Measurements from ENCODE around the gene HGFAC. TPM values are rescaled to one million over a fixed set of nuclear protein-coding genes. Genes with fewer than 3 reads are reported as not detected.
"Not testable (repeated sequence)": the region's sequence is repeated elsewhere in the genome, so short reads cannot be mapped to it uniquely, and the experiment has no call there.

HGFAC gene
- total RNA-seq, 1 donor from 2014 or later, result not detected

DNA sequence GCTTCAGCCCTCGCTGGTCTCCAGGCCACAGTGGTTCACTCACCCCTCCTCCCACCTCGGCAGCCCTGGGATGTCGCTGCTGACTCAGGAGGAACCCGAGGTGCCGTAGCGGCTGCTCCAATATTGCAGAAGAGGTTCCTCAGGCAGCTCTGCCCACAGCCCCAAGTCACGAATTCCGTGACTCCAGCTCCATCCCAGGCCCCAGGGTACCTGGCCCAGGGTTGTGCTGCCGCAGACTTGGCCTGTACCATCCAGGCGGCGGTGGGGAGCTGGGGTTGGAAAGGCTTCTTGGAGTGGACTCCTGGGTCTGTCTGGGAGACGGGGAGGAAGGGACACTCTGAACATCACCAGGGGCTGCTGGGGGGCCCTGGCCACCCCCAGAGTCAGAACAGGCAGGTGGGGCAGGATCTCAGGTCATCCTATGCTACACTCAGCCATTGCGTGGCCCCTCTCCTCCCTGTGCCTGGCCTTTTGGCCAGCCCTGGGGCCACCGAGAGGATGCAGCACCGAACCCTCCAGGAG is 728 bp upstream of the HGFAC start:
- no peak for DNase-seq (ENCODE audit: low read depth, low spot score)

DNA sequence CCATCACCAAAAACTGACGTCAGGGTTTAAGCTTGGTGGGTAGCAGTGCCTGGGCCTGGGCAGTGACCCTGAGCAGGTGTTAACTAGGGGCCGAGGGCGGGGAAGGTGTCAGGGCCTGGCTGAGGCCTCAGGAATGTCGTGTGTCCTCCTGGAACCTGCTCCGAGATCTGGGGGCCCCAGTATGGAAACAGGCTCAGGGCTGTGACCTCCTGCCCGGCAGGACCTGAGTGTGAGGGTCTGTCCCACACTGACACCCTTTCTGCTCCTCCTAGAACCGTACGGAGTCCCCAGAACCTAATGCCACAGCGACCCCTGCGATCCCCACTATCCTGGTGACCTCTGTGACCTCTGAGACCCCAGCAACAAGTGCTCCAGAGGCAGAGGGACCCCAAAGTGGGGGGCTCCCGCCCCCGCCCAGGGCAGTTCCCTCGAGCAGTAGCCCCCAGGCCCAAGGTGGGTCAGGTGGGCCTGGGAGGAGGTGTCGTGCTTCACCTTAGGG is 741 bp downstream of the HGFAC start:
- DNase-seq (ENCODE audit: low read depth, low spot score), result no peak

DNA sequence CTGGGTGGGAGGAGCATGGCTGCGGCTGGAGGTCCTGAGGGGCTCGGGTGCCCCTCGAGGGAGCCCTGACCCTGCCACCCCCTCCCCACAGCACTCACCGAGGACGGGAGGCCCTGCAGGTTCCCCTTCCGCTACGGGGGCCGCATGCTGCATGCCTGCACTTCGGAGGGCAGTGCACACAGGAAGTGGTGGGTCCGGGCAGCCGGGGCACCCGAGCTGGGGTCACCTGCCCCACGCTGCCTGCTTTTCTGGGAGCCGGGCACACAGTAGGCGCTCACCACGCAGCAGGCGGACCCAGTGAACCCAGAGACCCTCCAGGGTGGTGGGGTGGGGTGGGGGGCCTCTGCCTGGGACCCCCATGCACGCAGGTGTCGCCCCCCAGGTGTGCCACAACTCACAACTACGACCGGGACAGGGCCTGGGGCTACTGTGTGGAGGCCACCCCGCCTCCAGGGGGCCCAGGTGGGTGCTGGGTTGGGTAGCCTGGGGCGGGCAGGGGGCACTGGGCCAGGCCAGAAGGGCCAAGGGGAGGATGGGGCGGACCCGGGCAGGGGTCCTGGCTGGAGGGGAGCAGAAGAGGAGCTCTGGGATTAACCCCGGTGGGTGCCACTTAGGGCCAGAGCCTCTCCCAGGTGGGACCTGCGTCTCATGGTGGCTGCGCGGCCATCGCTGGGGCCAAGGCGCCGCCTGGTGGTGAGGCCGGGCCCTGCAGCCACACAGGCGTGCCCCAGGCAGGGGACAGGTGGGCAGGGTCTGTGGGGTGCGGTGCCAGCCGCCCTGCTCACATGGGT is 1.4 kb downstream of the HGFAC start:
- no peak for DNase-seq (ENCODE audit: low read depth, low spot score)

DNA sequence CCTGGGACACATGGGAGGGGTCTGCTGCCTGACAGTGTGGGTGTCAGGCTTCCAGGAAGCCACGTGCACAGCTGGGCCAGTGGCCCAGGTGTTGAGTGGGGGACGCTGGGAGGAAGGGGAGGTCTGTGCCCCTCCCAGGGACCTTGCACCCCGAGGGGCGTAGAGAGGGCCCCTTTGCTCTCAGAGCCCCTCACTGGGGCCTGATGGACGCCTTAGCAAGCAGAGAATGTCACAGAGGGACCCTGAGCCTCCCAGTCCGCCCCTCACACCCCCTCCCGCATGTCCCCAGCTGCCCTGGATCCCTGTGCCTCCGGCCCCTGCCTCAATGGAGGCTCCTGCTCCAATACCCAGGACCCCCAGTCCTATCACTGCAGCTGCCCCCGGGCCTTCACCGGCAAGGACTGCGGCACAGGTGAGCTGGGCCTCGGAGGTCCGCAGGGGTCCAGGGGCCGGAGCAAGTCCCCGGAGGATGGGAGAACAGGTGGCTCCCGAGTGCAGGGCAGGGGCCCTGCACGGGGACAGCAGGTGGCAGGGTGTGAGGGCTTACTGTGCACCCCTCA is 2.1 kb downstream of the HGFAC start:
- DNase-seq (ENCODE audit: low read depth, low spot score), result no peak

DNA sequence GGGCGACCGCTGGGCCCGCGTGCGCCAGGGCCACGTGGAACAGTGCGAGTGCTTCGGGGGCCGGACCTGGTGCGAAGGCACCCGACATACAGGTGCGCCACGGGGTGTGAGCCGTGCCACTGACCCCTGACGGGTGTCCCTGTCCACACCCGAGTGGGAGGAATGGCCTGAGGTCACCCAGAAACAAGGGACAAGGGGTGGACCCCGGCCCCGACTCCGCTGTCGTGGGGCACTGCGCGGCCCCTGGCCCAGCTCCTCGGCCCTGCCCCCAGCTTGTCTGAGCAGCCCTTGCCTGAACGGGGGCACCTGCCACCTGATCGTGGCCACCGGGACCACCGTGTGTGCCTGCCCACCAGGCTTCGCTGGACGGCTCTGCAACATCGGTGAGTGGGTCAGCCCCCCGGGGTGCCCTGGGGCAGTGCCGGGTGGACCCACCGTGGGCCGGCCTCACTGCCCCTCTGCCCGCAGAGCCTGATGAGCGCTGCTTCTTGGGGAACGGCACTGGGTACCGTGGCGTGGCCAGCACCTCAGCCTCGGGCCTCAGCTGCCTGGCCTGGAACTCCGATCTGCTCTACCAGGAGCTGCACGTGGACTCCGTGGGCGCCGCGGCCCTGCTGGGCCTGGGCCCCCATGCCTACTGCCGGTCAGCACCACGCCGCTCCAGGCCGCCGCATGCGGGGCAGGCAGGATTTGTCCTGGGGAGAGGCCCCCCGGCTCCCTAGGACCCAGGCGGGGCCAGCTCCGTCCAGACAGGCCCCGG is 2.8 kb downstream of the HGFAC start:
- DNase-seq (ENCODE audit: low read depth, low spot score), result no peak

DNA sequence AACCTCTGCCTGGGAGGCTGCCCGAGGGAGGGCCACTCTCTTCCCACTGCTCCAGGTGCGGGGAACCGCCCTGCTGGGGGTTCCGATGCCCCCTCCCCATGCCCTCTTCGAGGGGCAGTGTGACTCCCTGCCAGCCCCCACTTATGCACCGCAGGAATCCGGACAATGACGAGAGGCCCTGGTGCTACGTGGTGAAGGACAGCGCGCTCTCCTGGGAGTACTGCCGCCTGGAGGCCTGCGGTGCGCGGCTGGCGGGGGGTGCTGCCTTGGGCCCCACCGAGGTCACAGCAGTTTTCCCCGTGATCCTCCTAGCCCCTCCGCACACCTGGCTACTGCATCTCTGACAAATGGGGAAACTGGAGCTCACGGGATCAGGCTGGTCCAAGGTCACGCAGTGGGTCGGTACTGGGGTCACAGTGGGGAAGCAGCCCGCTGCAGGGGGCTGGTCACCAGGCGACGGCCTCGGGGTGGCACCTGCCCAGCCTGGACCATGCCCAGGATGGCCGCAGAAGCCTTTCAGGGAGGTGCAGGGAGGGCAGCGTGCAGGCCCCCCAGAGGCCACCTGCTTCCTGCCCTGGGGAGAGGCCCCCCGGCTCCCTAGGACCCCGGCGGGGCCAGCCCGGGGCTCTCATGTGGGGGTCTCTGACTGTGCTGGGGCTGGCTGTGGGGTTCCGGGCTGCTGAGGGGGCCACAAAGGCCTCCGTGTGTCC is 3.5 kb downstream of the HGFAC start:
- no peak for DNase-seq (ENCODE audit: low read depth, low spot score)

- DNase-seq (ENCODE audit: low read depth, low spot score), result no peak
Observed at GRCh38 chr4:3445829-3446545, 4.2 kb downstream of the HGFAC start.

DNA sequence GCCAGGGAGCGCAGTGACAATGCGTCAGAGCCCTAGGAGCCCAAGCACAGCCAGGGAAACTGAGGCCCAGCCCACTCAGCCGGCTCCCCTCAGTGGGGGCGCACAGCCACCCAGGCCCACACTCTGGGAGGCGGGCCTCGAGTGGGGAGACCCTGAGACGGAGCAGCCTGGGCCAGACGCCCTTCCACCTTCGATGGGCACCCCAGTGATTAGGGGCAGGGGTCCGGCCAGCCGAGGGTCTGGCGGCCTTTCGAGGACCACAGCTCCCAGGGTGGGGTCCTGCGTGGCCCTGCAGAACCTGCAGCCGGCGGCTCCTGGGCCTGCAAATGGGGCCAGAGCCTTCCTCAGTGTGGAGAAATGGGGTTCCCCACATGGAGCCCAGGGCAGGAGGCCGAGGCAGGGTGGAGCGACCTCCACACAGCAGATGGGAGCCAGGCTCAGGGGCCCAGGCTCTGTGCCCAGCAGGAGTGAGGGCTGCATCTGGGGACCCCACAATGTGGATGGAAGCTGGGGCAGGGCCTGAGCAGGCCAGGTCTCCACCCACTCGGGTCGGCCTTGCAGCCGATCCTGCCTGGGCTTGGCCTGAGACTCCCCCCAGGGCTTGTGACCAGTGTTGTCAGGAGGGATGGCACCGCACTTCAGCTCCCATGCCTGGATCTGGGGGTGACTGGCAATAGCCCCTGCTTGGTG is 5.0 kb downstream of the HGFAC start:
- no peak for DNase-seq (ENCODE audit: low read depth, low spot score)

GRCh38 chr4:3447431-3448395 is 5.9 kb downstream of the HGFAC start:
- no peak for DNase-seq (ENCODE audit: low read depth, low spot score)

GRCh38 chr4:3449047-3449573 is 7.3 kb downstream of the HGFAC start:
- no peak for DNase-seq (ENCODE audit: low read depth, low spot score)

DNA sequence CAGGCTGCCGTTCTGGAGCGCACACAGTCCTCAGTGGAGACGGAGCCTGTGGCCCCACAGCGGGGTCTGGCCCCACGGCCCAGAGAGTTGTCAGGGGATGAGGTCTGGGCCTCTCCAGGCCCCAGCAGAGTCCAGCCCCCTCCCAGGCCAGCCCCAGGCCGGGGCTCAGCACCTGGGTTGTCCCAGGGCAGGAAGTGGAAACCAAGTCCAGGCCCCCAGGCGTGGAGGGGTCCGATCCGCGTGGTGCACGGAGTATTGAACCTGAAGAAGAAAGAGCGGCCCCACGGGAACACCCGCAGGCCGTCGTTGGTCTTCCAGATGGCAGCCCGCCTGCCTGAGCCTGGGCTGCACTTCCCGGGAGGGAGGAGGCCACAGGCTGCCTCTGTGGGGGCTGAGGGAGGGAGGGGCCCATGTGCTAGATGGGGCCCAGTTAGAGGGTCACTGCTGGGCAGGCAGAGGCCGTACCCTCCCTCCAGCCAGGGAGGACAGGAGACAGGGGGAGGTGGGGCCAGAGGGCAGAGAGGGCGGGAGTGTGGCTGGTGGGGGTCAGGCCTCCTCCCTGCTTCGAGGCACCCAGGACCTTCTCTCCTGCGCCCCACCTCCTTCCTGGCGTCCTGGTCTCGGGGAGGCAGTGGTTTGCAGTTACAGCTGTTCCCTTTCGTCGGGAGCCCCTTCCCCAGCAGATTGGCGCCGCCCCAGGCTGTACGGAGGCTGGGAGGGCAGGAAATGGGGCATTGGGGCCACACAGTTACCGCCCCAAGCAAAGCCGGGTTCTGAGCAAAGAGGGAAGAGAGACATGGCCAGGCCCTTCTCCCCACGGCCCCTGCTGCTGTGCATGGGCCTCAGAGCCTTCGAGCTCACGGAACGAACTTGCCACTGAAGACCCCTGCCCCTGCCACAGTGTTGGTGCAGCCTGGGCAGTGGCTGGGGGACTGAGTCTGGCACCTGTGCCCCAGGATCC is 8.1 kb downstream of the HGFAC start:
- DNase-seq (ENCODE audit: low read depth, low spot score), result no peak

GRCh38 chr4:3450643-3451042 is 8.9 kb downstream of the HGFAC start:
- DNase-seq (ENCODE audit: low read depth, low spot score), result no peak

GRCh38 chr4:3451956-3452355 is 10.2 kb downstream of the HGFAC start:
- no peak for DNase-seq (ENCODE audit: low read depth, low spot score)

DNA sequence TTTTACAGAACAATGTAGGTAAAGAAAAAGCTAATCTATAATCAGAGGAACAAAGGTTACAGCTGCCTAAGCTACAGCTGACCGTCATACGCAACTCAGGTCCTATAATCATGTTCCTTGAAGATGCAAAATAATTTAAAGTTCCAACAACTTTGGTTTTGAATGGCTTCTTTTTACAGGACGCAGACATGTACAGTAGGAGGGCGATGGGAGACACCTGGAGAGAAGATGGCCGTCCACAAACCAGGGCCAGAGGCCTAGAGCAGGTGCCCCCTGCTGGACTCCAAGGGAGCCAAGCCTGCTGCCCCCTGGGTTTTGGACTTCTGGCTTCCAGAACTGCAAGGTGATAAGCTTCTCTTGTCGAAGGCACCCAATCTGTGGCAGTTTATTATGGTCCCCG is 10.6 kb downstream of the HGFAC start:
- no peak for DNase-seq (ENCODE audit: low read depth, low spot score)

GRCh38 chr4:3455596-3455995 is 13.8 kb downstream of the HGFAC start:
- not testable (repeated sequence) for DNase-seq (ENCODE audit: low read depth, low spot score)

GRCh38 chr4:3458371-3458770 is 16.6 kb downstream of the HGFAC start:
- DNase-seq (ENCODE audit: low read depth, low spot score), result no peak

DNA sequence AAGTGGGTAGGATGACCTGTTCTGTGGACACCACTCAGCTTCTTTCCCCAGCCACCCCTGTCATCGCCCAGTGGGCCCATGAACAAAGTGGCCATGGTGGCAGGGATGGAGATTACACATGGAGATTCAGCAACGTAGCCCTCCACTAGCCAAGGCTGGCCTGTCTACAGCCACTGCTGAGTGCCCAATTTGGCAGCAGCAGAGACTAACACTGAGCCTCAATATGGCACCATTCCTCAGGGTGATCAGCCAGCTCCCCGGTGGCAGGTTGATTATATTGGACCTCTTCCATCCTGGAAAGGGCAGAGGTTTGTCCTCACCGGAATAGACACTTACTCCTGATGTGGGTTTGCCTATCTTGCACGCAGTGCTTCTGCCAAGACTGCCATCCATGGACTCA is 17.4 kb downstream of the HGFAC start:
- not testable (repeated sequence) for DNase-seq (ENCODE audit: low read depth, low spot score)

- DNase-seq (ENCODE audit: low read depth, low spot score), result no peak
Observed at GRCh38 chr4:3460926-3461325, 19.2 kb downstream of the HGFAC start.
